ENCODE data around the gene FAM111B. TPM values are rescaled to one million over a fixed set of nuclear protein-coding genes. Genes with fewer than 3 reads are reported as not detected.
A peak's percentile ranks its signal among the peaks of the same experiment; 100 is the strongest.
"Not testable (repeated sequence)": the region's sequence is repeated elsewhere in the genome, so short reads cannot be mapped to it uniquely, and the experiment has no call there.

Gene FAM111B
- polyA plus RNA-seq, 1 donor = 20.3 TPM

GRCh38 chr11:59097113-59097708, 9.8 kb upstream of the FAM111B start:
- DNase-seq = peak; percentile 30

GRCh38 chr11:59097938-59098337, 9.1 kb upstream of the FAM111B start:
- not testable (repeated sequence) for DNase-seq

- DNase-seq = peak; percentile 38
These were observed 4.7 kb upstream of the FAM111B start for GRCh38 chr11:59102259-59102765.

- DNase-seq = peak; percentile 5
These were observed 684 bp downstream of the FAM111B start for GRCh38 chr11:59107721-59108120.

- DNase-seq = no peak
These were observed 5.5 kb downstream of the FAM111B start for GRCh38 chr11:59112494-59112893.

GRCh38 chr11:59114344-59114743, 7.3 kb downstream of the FAM111B start:
- DNase-seq = no peak

GRCh38 chr11:59115553-59115952, 8.5 kb downstream of the FAM111B start:
- DNase-seq = no peak

- no peak for DNase-seq
These were observed 10.7 kb downstream of the FAM111B start for GRCh38 chr11:59117774-59118173.

GRCh38 chr11:59119826-59120225, 12.8 kb downstream of the FAM111B start:
- no peak for DNase-seq

GRCh38 chr11:59135648-59136461, 28.8 kb downstream of the FAM111B start:
- DNase-seq = peak; percentile 81

- DNase-seq = not testable (repeated sequence)
These were observed 29.5 kb downstream of the FAM111B start for GRCh38 chr11:59136551-59136950.

- DNase-seq = no peak
These were observed 30.2 kb downstream of the FAM111B start for GRCh38 chr11:59137190-59137589.

- no peak for DNase-seq
These were observed 31.6 kb downstream of the FAM111B start for GRCh38 chr11:59138643-59139042.

- no peak for DNase-seq
These were observed 34.2 kb downstream of the FAM111B start for GRCh38 chr11:59141191-59141590.

- DNase-seq = no peak
These were observed 34.8 kb downstream of the FAM111B start for GRCh38 chr11:59141673-59142460.

- DNase-seq = peak; percentile 85
These were observed 35.8 kb downstream of the FAM111B start, which contains the start of gene FAM111A for GRCh38 chr11:59142530-59143507. Gene FAM111A, plus strand, starts transcription at chr11:59142856. Its CDS starts 6,017 bp downstream, at chr11:59148873.

- DNase-seq = no peak
These were observed 37.1 kb downstream of the FAM111B start for GRCh38 chr11:59144096-59144495.

GRCh38 chr11:59144579-59145345, 37.7 kb downstream of the FAM111B start:
- peak; percentile 86 for DNase-seq

- no peak for DNase-seq
These were observed 38.5 kb downstream of the FAM111B start for GRCh38 chr11:59145534-59145933.

- DNase-seq = no peak
These were observed 44.7 kb downstream of the FAM111B start for GRCh38 chr11:59151761-59152160.

Measured in left kidney (tissue), 2 donors.